Uterus (tissue), 2 donors: ENCODE measurements around the gene DOP1A.

Experiments used
- CTCF ChIP-seq, 4 experiments: fragments of 200-600 bp in 2 of 4; fragments of 450-650 bp in 2 of 4; sonication (generic) in 2 of 4; IDR thresholded peaks; one replicate each; pipeline ENCODE4 v1.5.1; 2016 to 2019; ENCODE audit warnings: antibody characterized with exemption in 4 of 4, mild to moderate bottlenecking in 2 of 4, moderate library complexity in 1 of 4
- POLR2A ChIP-seq, 2 donors: fragments of 450-650 bp; IDR thresholded peaks; one replicate each; pipeline ENCODE4 v1.6.1; 2016; ENCODE audit warnings: antibody characterized with exemption in 2 of 2, mild to moderate bottlenecking in 1 of 2, moderate library complexity in 1 of 2

GRCh38 chr6:83176246-83176645 is 108.8 kb downstream of the DOP1A start:
- TF ChIP-seq CTCF (IDR thresholded peaks at IDR 0.05), result no peak
- no peak for TF ChIP-seq POLR2A (IDR thresholded peaks at IDR 0.05)
